Smooth muscle cell of bladder (primary cell): ENCODE results near the gene TTLL9. TPM values are rescaled to one million over a fixed set of nuclear protein-coding genes. Genes with fewer than 3 reads are reported as not detected.

Source experiments
- total RNA-seq: library from RNA; depleted of rRNA; stranded (reverse); fragments of >200 nt; gene quantifications from 2 replicates; pipeline ENCODE4 v1.2.3, GENCODE V29; 2014

TTLL9 gene, protein sequence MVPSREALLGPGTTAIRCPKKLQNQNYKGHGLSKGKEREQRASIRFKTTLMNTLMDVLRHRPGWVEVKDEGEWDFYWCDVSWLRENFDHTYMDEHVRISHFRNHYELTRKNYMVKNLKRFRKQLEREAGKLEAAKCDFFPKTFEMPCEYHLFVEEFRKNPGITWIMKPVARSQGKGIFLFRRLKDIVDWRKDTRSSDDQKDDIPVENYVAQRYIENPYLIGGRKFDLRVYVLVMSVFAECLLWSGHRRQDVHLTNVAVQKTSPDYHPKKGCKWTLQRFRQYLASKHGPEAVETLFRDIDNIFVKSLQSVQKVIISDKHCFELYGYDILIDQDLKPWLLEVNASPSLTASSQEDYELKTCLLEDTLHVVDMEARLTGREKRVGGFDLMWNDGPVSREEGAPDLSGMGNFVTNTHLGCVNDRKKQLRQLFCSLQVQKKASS
- under 0.01 and 0.09 TPM in 2 replicates for total RNA-seq

DNA sequence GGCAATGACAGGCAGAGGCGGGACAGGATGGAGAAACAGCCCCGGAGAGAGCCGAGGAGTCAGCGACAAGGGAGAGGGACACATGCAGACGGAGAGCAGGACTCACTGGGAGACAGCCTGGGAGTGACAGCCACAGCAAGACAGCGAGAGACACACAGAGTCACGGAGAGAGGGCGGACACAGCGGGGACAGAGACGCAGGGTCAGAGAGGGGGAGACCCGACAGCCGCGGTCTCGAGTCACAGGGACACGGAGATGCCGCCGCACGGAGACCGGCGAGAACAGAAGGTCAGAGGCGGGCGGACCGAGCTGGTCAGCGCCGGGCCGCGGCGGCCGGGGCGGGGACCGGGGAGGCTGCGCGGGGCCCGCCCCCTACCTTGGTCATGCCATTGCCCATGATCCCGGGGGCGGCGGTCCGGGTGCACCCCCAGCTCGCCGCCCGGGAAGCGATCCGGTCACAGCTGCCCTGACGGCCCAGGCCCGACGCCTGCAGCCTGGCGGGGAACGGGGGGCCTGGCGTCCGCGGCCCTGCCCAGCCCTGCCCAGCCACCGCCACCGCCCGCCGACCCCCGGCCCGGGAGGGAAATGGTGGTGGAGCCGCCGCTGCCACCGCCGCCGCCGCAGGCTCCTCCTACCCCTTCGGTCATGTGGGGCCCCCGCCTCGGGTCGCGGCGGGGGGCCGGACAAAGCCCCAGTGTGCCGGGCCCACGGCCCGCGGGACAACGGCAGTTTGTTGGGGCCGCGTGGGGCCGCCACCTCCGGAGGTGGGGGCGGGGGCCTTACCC, at the start of gene TTLL9, which contains the start of gene DUSP15:
Gene TTLL9, plus strand, starts transcription at position 693 of the 784 bp plus-strand sequence. CDS start 493 bp downstream, outside the sequence.
Gene DUSP15, minus strand, starts transcription at position 586 of the 784 bp plus-strand sequence. Its CDS starts 190 bp downstream, at position 396.

DNA sequence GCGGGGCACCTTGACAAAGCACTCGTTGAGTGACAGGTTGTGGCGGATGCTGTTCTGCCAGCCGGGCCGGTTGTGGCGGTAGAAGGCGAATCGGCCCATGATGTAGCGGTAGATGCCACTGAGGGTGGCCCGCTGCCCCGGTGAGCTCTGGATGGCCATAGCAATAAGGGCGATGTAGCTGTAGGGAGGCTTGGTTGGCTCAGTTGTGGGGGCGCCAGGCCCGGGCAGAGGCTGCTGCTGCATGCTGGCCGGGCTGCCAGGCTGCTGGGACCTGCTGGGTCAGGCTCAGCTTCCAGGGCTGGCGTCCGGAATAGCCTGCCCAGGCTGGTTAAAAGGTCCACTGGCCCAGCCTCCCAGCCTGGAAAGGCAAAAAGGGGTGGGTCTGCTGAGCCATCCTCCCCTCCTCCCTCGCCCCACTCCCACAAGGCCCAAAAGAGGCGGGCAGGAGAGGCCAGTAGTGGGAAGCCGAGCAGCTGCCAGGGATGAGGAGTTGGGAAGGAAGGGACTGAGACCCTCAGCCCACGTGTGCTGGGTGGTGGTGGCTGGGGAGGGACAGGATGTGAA, 25.1 kb upstream of the TTLL9 start, which contains the start of gene FOXS1:
Gene FOXS1, minus strand, starts transcription at position 305 of the 564 bp plus-strand sequence. Its CDS starts 62 bp downstream, at position 243.

DNA sequence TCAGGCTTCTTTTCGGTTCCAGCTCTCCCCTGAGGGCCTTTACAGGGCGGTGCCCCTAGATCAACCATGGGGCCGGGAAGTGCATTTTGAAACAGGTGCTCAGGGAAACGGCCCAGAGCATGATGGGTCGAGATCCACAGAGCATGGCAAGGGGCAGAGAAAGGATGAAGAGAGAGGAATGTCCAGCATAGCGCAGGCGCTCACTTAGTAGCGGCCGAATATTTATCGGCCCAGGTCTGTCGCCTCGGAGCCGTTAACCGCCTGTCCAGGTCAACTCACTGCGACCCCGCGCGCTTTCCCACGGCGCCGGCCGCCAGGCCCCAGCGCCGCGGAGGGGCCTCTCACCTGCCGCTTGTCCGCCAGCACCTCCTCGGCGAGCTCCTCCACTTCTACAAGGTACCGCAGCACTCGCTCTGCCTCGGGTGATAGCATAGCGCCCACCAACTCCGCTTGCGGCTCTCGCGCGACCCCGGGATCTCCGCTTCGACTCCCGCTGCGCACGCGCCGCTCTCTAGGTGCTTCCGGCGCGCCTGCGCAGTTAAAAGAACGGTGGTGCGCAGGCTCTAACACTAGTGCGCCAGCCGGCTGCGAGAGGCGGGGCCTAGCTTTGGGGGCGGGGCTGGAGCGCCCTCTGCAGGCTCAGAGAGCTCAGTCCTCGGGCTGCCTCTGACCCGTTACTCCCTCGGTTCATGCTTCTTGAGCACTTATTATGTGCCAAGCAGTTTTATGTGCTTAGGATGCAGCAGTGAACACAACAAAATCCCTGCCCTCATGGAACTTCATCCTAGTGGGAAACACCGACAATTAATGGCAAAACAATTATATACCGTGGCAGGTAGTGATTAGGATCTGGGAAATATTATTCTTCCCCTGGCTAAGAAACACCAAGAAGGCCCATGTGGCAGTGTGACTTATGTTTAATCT, 81.4 kb downstream of the TTLL9 start, which contains the start of gene PDRG1:
Gene PDRG1, minus strand, starts transcription at position 517 of the 924 bp plus-strand sequence. Its CDS starts 85 bp downstream, at position 432.

DNA sequence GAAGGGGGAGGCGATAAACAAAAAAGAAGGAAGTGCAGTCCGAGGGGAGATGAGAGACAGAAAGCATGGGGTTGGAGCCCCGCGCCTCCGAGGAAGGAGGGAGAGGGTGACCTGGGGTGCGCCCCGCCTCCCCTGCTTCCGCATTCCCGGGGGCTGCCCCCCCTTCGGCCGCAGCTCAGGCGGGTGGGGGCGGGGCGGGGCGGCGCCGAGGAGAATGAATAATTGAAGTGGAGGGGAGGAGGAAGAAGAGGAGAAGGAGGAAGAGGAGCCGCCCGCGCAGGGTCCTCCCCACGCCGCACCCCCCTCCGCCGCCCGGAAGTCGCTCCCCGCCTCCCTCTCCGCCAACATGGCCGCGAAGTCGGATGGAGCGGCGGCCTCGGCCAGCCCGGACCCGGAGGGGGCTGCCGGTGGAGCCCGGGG, 97.4 kb downstream of the TTLL9 start, which contains the start of gene XKR7:
Gene XKR7, plus strand, starts transcription at position 322 of the 420 bp plus-strand sequence. Its CDS starts 25 bp downstream, at position 347.

Other genes starting within 250 kb of the TTLL9 start
- gene COX4I2, start 232.7 kb upstream of the TTLL9 start, total RNA-seq, result not detected in 2 replicates
- 22.8 and 33.6 TPM in 2 replicates for gene BCL2L1, start 147.8 kb upstream of the TTLL9 start, total RNA-seq
- gene TPX2, start 131.3 kb upstream of the TTLL9 start, total RNA-seq, result 4.6 and 5.6 TPM in 2 replicates
- gene MYLK2, start 51.3 kb upstream of the TTLL9 start, total RNA-seq, result under 0.01 TPM in 1 of 2 replicates, not detected in the other
- gene FOXS1, start 25.0 kb upstream of the TTLL9 start, total RNA-seq, result 0.09 TPM in 1 of 2 replicates, not detected in the other
- 0.14 TPM in 1 of 2 replicates, not detected in the other for gene DUSP15, start 107 bp upstream of the TTLL9 start, total RNA-seq
- 3.4 and 4.3 TPM in 2 replicates for gene PDRG1, start 81.4 kb downstream of the TTLL9 start, total RNA-seq
- not detected in 2 replicates for gene XKR7, start 97.5 kb downstream of the TTLL9 start, total RNA-seq
- gene CCM2L, start 139.8 kb downstream of the TTLL9 start, total RNA-seq, result not detected in 2 replicates
- gene HCK, start 181.6 kb downstream of the TTLL9 start, total RNA-seq, result not detected in 2 replicates
- gene TM9SF4, start 239.1 kb downstream of the TTLL9 start, total RNA-seq, result 30.4 and 39.6 TPM in 2 replicates